GM12873 (cell line): ENCODE results near the gene STAC3.

Source experiments
- CTCF ChIP-seq: IDR thresholded peaks from 2 replicates; pipeline ENCODE4 v1.5.1; 2012; ENCODE audit warnings: low read depth, mild to moderate bottlenecking, moderate library complexity, low read length, control low read depth; ENCODE audit not compliant: insufficient read depth; ENCODE audit errors: missing control alignments

Gene STAC3

GRCh38 chr12:57250956-57251355, at the start of gene STAC3:
Gene STAC3 (minus strand): TSS chr12:57251187. CDS start chr12:57249636, 1,551 bp downstream.
- no peak for TF ChIP-seq CTCF

- TF ChIP-seq CTCF, result no peak
Observed at GRCh38 chr12:57299514-57300016, 48.6 kb upstream of the STAC3 start.

- no peak for TF ChIP-seq CTCF
Observed at GRCh38 chr12:57296291-57296690, 45.3 kb upstream of the STAC3 start.

GRCh38 chr12:57280211-57281062, 29.4 kb upstream of the STAC3 start:
- no peak for TF ChIP-seq CTCF

GRCh38 chr12:57278465-57279381, 27.7 kb upstream of the STAC3 start:
- TF ChIP-seq CTCF, result no peak

- peak; percentile 50 for TF ChIP-seq CTCF
Observed at GRCh38 chr12:57276935-57277563, 26.1 kb upstream of the STAC3 start.
